KMS-11 (cell line): Measurements from ENCODE around the gene RSRC2.

Experiments
- H2AFZ ChIP-seq: fragments of 200-600 bp; sonication (generic); 2 replicates; pipeline ENCODE4 v1.6.1; 2016; ENCODE audit warnings: antibody characterized with exemption, mixed run types, low read depth
- H3K27ac ChIP-seq: fragments of 200-600 bp; sonication (generic); 2 replicates; pipeline ENCODE4 v1.6.1; 2016; ENCODE audit warnings: mild to moderate bottlenecking, mixed run types
- H3K27me3 ChIP-seq: fragments of 200-600 bp; sonication (generic); 2 replicates; pipeline ENCODE4 v1.6.1; 2017; ENCODE audit warnings: mild to moderate bottlenecking, low read depth, mixed run types, moderate library complexity; ENCODE audit not compliant: insufficient read depth
- H3K36me3 ChIP-seq: fragments of 200-600 bp; sonication (generic); 2 replicates; pipeline ENCODE4 v1.6.1; 2017; ENCODE audit warnings: mild to moderate bottlenecking, mixed run types; ENCODE audit not compliant: insufficient read depth
- H3K4me1 ChIP-seq: fragments of 200-600 bp; sonication (generic); 2 replicates; pipeline ENCODE4 v1.6.1; 2016; ENCODE audit warnings: mild to moderate bottlenecking, low read depth, mixed run types; ENCODE audit not compliant: poor library complexity, severe bottlenecking
- H3K4me2 ChIP-seq: fragments of 200-600 bp; sonication (generic); 2 replicates; pipeline ENCODE4 v1.7.0; 2016; ENCODE audit warnings: mild to moderate bottlenecking, mixed run types
- H3K4me3 ChIP-seq: fragments of 200-600 bp; sonication (generic); IDR thresholded peaks from 2 replicates; pipeline ENCODE4 v1.6.1; 2017; ENCODE audit warnings: low read depth, low read length, mixed read lengths; ENCODE audit not compliant: insufficient read depth
- H3K79me2 ChIP-seq: fragments of 200-600 bp; sonication (generic); 2 replicates; pipeline ENCODE4 v1.6.1; 2016; ENCODE audit warnings: low read depth, mixed run types; ENCODE audit not compliant: insufficient read depth
- H3K9ac ChIP-seq: fragments of 200-600 bp; sonication (generic); 2 replicates; pipeline ENCODE4 v1.6.1; 2016; ENCODE audit warnings: mild to moderate bottlenecking, mixed run types
- H4K20me1 ChIP-seq: fragments of 200-600 bp; sonication (generic); 2 replicates; pipeline ENCODE4 v1.6.1; 2016; ENCODE audit warnings: mild to moderate bottlenecking, mixed run types; ENCODE audit not compliant: insufficient read depth
- TF ChIP-seq, protein P1 (sequence below): fragments of 200-600 bp; sonication (generic); conservative IDR thresholded peaks from 2 replicates; pipeline ENCODE4 v1.6.1; 2017; ENCODE audit warnings: low read depth, mild to moderate bottlenecking, antibody characterized with exemption, low read length, moderate library complexity, mixed read lengths

The RSRC2 gene

DNA sequence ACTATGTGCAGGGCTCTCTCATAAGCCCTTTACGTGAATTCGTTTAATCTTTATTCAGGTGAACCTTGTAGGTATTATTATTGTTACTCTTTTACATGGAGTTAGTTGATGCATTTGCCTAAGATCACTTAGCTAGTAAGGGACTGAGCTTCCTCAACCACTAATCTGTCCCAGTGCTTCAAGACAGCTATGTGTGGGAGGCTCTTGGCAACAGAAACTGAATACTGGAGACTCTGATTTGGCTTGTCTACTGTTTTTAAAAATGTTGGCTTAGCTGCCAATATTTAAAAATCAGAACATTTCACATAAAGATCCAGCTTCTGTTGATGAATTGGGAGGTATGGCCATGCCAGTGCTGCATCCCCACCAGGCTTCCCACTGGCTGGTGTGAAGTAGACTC lies 7.1 kb upstream of the RSRC2 start:
- Histone ChIP-seq H2AFZ (no peak overlapping the region), H3K79me2 (peaks cover 22% of the 10 kb centered on the region), H3K27ac (no peak overlapping the region), H3K4me3 (no peak overlapping the region), H3K9ac (no peak overlapping the region), H3K27me3 (no peaks in the 10 kb centered on the region), H3K4me2 (no peak overlapping the region), H4K20me1 (no peaks in the 10 kb centered on the region), H3K4me1 (no peaks in the 10 kb centered on the region), H3K36me3 (no peaks in the 10 kb centered on the region)
- TF ChIP-seq, protein P1, sequence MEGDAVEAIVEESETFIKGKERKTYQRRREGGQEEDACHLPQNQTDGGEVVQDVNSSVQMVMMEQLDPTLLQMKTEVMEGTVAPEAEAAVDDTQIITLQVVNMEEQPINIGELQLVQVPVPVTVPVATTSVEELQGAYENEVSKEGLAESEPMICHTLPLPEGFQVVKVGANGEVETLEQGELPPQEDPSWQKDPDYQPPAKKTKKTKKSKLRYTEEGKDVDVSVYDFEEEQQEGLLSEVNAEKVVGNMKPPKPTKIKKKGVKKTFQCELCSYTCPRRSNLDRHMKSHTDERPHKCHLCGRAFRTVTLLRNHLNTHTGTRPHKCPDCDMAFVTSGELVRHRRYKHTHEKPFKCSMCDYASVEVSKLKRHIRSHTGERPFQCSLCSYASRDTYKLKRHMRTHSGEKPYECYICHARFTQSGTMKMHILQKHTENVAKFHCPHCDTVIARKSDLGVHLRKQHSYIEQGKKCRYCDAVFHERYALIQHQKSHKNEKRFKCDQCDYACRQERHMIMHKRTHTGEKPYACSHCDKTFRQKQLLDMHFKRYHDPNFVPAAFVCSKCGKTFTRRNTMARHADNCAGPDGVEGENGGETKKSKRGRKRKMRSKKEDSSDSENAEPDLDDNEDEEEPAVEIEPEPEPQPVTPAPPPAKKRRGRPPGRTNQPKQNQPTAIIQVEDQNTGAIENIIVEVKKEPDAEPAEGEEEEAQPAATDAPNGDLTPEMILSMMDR = no peak

DNA sequence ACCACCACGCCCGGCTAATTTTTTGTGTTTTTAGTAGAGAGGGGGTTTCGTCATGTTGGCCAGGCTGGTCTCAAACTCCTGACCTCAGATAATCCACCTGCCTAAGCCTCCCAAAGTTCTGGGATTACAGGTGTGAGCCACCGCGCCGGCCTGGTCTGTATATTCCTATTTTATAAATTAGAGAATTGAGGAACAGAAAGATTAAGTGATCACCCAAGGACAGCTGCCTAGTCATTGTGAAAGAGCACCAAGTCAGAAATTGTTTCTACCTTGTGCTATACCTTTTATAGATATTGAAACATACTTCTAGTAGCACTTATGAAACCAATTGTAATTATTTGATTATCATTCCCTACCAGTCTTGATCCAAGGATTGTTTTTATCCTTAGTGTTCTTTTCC lies 2.3 kb upstream of the RSRC2 start:
- Histone ChIP-seq H4K20me1 (no peaks in the 10 kb centered on the region), H3K79me2 (peaks cover 64% of the 10 kb centered on the region), H3K4me1 (peaks cover 19% of the 10 kb centered on the region), H2AFZ (no peak overlapping the region), H3K9ac (no peak overlapping the region), H3K27me3 (no peaks in the 10 kb centered on the region), H3K36me3 (no peaks in the 10 kb centered on the region), H3K4me2 (no peak overlapping the region), H3K4me3 (no peak overlapping the region), H3K27ac (no peak overlapping the region)
- TF ChIP-seq, protein P1 = no peak

DNA sequence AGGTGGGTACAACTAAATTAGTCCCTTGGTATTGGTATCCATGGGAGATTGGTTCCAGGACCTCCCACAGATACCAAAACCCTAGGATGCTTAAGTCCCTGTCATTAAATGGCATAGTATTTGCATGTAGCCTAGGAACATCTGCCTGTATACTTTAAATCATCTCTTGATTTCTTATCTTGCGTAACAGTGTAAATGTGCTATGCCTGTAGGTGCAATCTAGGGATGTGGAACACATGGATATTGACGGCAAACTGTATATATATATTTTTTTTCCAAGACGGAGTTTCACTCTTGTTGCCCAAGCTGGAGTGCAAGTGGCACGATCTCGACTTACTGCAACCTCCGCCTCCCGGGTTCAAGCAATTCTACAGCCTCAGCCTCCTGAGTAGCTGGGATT lies 1.8 kb upstream of the RSRC2 start:
- H3K36me3 ChIP-seq = no peaks in the 10 kb centered on the region
- no peak overlapping the region for H3K27ac ChIP-seq
- TF ChIP-seq, protein P1 = no peak

DNA sequence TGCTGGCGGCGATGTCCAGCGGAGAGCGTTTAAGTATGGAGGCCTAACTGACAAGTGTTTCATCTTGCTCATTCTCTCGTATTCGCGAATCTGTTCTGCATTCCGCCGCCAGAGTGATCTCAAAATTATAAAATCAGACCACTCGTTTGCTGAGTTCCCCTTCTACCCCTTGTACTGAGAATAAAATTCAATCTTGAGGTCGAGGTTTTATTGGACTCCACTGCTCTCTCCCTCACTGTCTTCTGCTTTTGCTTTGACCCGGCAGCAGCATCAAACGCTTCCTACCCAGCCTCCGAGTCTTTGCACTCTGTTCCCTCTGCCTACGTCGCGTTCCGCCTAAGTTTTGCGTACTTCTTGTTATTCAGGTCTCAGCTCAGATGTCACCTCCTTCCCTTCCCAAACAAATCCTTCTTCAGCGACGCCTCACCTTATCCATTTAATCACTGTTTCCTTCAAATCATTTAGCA lies 775 bp upstream of the RSRC2 start:
- peak overlapping the region; percentile 82 for H3K4me2 ChIP-seq
- H3K79me2 ChIP-seq = peaks cover 78% of the 10 kb centered on the region
- no peaks in the 10 kb centered on the region for H3K36me3 ChIP-seq
- 0 out of 2 replicates have a peak, but pooled peaks cover 8% of the 10 kb centered on the region for H4K20me1 ChIP-seq
- H3K4me1 ChIP-seq = peaks cover 33% of the 10 kb centered on the region
- peak overlapping the region; percentile 100; the same call in 1 of the 2 replicates for H3K9ac ChIP-seq
- H3K4me3 ChIP-seq = no peak overlapping the region
- peak overlapping the region; percentile 100 for H3K27ac ChIP-seq
- peak overlapping the region; percentile 34 for H2AFZ ChIP-seq
- TF ChIP-seq, protein P1 = no peak
- H3K27me3 ChIP-seq = no peaks in the 10 kb centered on the region

More for the DNA sequence above, 1.8 kb upstream of the RSRC2 start:
- peaks cover 68% of the 10 kb centered on the region for H3K79me2 ChIP-seq
- peak overlapping the region; percentile 82; the same call in 1 of the 2 replicates for H3K4me2 ChIP-seq
- peaks cover 23% of the 10 kb centered on the region for H3K4me1 ChIP-seq
- no peak overlapping the region for H2AFZ ChIP-seq
- 0 out of 2 replicates have a peak, but pooled peaks cover 1% of the 10 kb centered on the region for H4K20me1 ChIP-seq
- H3K9ac ChIP-seq = no peak overlapping the region; the same call in 1 of the 2 replicates
- H3K4me3 ChIP-seq = no peak overlapping the region
- no peaks in the 10 kb centered on the region for H3K27me3 ChIP-seq
